ENCODE data around the gene DARS1. TPM values are rescaled to one million over a fixed set of nuclear protein-coding genes. Genes with fewer than 3 reads are reported as not detected.
A peak's percentile ranks its signal among the peaks of the same experiment; 100 is the strongest.

DARS1 gene
- total and polyA plus RNA-seq, 2 of the 13 experiments (the other 11 are each of a cell fraction or from before 2014, with no cell fraction given), result 149 to 230 TPM

DNA sequence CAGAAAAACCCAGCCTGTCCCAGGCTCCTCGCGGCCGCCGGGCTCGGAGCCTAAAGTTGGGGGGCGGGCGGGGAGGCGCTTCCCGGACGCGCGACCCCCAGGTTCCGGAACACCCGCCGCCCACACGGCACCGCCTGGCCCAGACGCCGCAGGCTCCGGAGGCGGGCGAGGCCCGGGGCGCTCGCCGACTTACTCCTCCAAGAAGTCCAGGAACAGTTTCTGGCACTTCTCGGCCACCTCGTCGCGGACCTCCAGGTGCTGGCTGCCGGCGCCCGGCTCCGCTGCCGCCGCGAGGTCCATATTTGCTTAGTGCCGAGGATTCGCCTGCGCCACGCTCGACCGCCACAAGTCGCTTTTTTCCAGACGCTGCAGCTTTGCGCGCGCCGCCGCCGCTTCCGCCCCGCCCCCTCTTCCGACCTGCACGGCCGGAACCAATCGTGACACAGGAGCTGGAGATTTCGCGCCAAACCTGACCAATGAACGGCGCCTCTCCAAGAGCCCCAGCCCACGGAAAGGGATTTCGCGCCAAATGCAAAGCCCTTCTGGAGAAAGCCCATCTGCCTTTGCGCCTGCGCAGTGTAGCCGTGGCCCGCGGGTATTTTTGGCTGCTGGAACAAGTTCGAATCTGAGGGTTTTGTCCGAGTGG lies 109.2 kb downstream of the DARS1 start, which contains the start of gene MCM6 (continued):
- TF ChIP-seq STAT5B (CRISPR knock-in tag; IDR thresholded peaks at IDR 0.05), result no peak
- TF ChIP-seq, protein P1, sequence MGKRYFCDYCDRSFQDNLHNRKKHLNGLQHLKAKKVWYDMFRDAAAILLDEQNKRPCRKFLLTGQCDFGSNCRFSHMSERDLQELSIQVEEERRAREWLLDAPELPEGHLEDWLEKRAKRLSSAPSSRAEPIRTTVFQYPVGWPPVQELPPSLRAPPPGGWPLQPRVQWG (CRISPR knock-in tag; IDR thresholded peaks at IDR 0.05; ENCODE audit: borderline replicate concordance, low read depth), result no peak
- TF ChIP-seq GMEB2 (CRISPR knock-in tag; IDR thresholded peaks at IDR 0.05; ENCODE audit: low read depth), result no peak
- TF ChIP-seq ZNF703 (CRISPR knock-in tag; IDR thresholded peaks at IDR 0.05; ENCODE audit: borderline replicate concordance), result no peak
- TF ChIP-seq MIER2 (CRISPR knock-in tag; IDR thresholded peaks at IDR 0.05), result no peak
- TF ChIP-seq, protein P2, sequence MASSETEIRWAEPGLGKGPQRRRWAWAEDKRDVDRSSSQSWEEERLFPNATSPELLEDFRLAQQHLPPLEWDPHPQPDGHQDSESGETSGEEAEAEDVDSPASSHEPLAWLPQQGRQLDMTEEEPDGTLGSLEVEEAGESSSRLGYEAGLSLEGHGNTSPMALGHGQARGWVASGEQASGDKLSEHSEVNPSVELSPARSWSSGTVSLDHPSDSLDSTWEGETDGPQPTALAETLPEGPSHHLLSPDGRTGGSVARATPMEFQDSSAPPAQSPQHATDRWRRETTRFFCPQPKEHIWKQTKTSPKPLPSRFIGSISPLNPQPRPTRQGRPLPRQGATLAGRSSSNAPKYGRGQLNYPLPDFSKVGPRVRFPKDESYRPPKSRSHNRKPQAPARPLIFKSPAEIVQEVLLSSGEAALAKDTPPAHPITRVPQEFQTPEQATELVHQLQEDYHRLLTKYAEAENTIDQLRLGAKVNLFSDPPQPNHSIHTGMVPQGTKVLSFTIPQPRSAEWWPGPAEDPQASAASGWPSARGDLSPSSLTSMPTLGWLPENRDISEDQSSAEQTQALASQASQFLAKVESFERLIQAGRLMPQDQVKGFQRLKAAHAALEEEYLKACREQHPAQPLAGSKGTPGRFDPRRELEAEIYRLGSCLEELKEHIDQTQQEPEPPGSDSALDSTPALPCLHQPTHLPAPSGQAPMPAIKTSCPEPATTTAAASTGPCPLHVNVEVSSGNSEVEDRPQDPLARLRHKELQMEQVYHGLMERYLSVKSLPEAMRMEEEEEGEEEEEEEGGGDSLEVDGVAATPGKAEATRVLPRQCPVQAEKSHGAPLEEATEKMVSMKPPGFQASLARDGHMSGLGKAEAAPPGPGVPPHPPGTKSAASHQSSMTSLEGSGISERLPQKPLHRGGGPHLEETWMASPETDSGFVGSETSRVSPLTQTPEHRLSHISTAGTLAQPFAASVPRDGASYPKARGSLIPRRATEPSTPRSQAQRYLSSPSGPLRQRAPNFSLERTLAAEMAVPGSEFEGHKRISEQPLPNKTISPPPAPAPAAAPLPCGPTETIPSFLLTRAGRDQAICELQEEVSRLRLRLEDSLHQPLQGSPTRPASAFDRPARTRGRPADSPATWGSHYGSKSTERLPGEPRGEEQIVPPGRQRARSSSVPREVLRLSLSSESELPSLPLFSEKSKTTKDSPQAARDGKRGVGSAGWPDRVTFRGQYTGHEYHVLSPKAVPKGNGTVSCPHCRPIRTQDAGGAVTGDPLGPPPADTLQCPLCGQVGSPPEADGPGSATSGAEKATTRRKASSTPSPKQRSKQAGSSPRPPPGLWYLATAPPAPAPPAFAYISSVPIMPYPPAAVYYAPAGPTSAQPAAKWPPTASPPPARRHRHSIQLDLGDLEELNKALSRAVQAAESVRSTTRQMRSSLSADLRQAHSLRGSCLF (CRISPR knock-in tag; IDR thresholded peaks at IDR 0.05; ENCODE audit: borderline replicate concordance), result no peak
- TF ChIP-seq, protein P3, sequence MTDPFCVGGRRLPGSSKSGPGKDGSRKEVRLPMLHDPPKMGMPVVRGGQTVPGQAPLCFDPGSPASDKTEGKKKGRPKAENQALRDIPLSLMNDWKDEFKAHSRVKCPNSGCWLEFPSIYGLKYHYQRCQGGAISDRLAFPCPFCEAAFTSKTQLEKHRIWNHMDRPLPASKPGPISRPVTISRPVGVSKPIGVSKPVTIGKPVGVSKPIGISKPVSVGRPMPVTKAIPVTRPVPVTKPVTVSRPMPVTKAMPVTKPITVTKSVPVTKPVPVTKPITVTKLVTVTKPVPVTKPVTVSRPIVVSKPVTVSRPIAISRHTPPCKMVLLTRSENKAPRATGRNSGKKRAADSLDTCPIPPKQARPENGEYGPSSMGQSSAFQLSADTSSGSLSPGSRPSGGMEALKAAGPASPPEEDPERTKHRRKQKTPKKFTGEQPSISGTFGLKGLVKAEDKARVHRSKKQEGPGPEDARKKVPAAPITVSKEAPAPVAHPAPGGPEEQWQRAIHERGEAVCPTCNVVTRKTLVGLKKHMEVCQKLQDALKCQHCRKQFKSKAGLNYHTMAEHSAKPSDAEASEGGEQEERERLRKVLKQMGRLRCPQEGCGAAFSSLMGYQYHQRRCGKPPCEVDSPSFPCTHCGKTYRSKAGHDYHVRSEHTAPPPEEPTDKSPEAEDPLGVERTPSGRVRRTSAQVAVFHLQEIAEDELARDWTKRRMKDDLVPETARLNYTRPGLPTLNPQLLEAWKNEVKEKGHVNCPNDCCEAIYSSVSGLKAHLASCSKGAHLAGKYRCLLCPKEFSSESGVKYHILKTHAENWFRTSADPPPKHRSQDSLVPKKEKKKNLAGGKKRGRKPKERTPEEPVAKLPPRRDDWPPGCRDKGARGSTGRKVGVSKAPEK (CRISPR knock-in tag; IDR thresholded peaks at IDR 0.05; ENCODE audit: borderline replicate concordance), result no peak
- peak; percentile 78 for TF ChIP-seq SALL1 (CRISPR knock-in tag; IDR thresholded peaks at IDR 0.05)
- TF ChIP-seq, protein P4, sequence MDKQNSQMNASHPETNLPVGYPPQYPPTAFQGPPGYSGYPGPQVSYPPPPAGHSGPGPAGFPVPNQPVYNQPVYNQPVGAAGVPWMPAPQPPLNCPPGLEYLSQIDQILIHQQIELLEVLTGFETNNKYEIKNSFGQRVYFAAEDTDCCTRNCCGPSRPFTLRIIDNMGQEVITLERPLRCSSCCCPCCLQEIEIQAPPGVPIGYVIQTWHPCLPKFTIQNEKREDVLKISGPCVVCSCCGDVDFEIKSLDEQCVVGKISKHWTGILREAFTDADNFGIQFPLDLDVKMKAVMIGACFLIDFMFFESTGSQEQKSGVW (CRISPR knock-in tag; IDR thresholded peaks at IDR 0.05; ENCODE audit: borderline replicate concordance), result no peak
- TF ChIP-seq ZNF12 (CRISPR knock-in tag; IDR thresholded peaks at IDR 0.05), result no peak
- 0 out of 2 replicates have a peak, but pooled peaks have one; percentile 61 for TF ChIP-seq ZNF367 (CRISPR knock-in tag; IDR thresholded peaks at IDR 0.05; ENCODE audit: borderline replicate concordance)
- no peak for TF ChIP-seq ZNF503 (CRISPR knock-in tag; IDR thresholded peaks at IDR 0.05)
- TF ChIP-seq ZKSCAN5 (CRISPR knock-in tag; IDR thresholded peaks at IDR 0.05), result no peak
- no peak for TF ChIP-seq MBD4 (IDR thresholded peaks at IDR 0.05; ENCODE audit: borderline replicate concordance, low read length)
- TF ChIP-seq DMAP1 (CRISPR knock-in tag; IDR thresholded peaks at IDR 0.05), result peak; percentile 43; the same call in 1 of the 2 replicates
